ENCODE measurements around the gene IFNL1. TPM values are rescaled to one million over a fixed set of nuclear protein-coding genes. Genes with fewer than 3 reads are reported as not detected.

Gene IFNL1
- total RNA-seq, 2 experiments from 2014 or later: not detected

GRCh38 chr19:39251846-39252245 lies 44.4 kb upstream of the IFNL1 start:
- H3K4me2 ChIP-seq (ENCODE audit: low read length): no peak overlapping the region

GRCh38 chr19:39252458-39252857 lies 43.7 kb upstream of the IFNL1 start:
- no peaks in the 10 kb centered on the region for H3K4me1 ChIP-seq (ENCODE audit: insufficient read depth, low read length, poor library complexity, severe bottlenecking)
- H3K4me3 ChIP-seq (ENCODE audit: low read depth, low read length, poor library complexity, severe bottlenecking): no peak overlapping the region
- no peak overlapping the region for H2AFZ ChIP-seq (ENCODE audit: low read length)
- no peaks in the 10 kb centered on the region for H3K36me3 ChIP-seq (ENCODE audit: insufficient read depth, low read length)
- no peak overlapping the region for H3K27ac ChIP-seq (ENCODE audit: low read depth, low read length, poor library complexity, severe bottlenecking)
- no peaks in the 10 kb centered on the region for H4K20me1 ChIP-seq (ENCODE audit: insufficient read depth, low read length)
- H3K79me2 ChIP-seq (ENCODE audit: insufficient read depth, low read depth, low read length): no peaks in the 10 kb centered on the region
- H3K9me2 ChIP-seq (ENCODE audit: insufficient read depth, low read length): no peaks in the 10 kb centered on the region
- DNase-seq (ENCODE audit: low spot score): no peak
- no peak overlapping the region for H3K4me2 ChIP-seq (ENCODE audit: low read length)
- TF ChIP-seq CTCF (conservative IDR thresholded peaks at IDR 0.05; ENCODE audit: low read length) (no peak), EZH2phosphoT487 (IDR thresholded peaks at IDR 0.05; ENCODE audit: borderline replicate concordance, low read depth, low read length) (no peak)
- no peaks in the 10 kb centered on the region for H3K9me3 ChIP-seq (ENCODE audit: low read length)
- ChIA-PET POLR2A (no interaction called here), CTCF (ENCODE audit: unreplicated experiment) (no interaction called here)
- intact Hi-C loops (cut with micrococcal nuclease; ENCODE audit: unreplicated experiment): no loop called here
- no TSS peak for BruUV-seq (replicated peaks)

More at GRCh38 chr19:39251846-39252245, 44.4 kb upstream of the IFNL1 start:
- Histone ChIP-seq H3K27ac (ENCODE audit: low read depth, low read length, poor library complexity, severe bottlenecking) (no peak overlapping the region), H3K9me3 (ENCODE audit: low read length) (no peaks in the 10 kb centered on the region), H2AFZ (ENCODE audit: low read length) (peak overlapping the region; percentile 23; the same call in 1 of the 2 replicates), H3K79me2 (ENCODE audit: insufficient read depth, low read depth, low read length) (no peaks in the 10 kb centered on the region), H4K20me1 (ENCODE audit: insufficient read depth, low read length) (no peaks in the 10 kb centered on the region), H3K9me2 (ENCODE audit: insufficient read depth, low read length) (no peaks in the 10 kb centered on the region), H3K4me1 (ENCODE audit: insufficient read depth, low read length, poor library complexity, severe bottlenecking) (no peaks in the 10 kb centered on the region), H3K36me3 (ENCODE audit: insufficient read depth, low read length) (no peaks in the 10 kb centered on the region), H3K4me3 (ENCODE audit: low read depth, low read length, poor library complexity, severe bottlenecking) (no peak overlapping the region)
- intact Hi-C loops (cut with micrococcal nuclease; ENCODE audit: unreplicated experiment): no loop called here
- DNase-seq (ENCODE audit: low spot score): no peak
- CTCF ChIA-PET (ENCODE audit: unreplicated experiment): no interaction called here
- no TSS peak for BruUV-seq (replicated peaks)
- no peak for TF ChIP-seq CTCF (conservative IDR thresholded peaks at IDR 0.05; ENCODE audit: low read length)
- no peak for TF ChIP-seq EZH2phosphoT487 (IDR thresholded peaks at IDR 0.05; ENCODE audit: borderline replicate concordance, low read depth, low read length)
- POLR2A ChIA-PET: interaction anchor here (0.6 kb wide), 1 partner anchor 277 kb away, joined by 4 read pairs; no protein-coding TSS in a partner anchor

GRCh38 chr19:39253374-39254149 lies 42.6 kb upstream of the IFNL1 start:
- Histone ChIP-seq H3K9me2 (ENCODE audit: insufficient read depth, low read length) (no peaks in the 10 kb centered on the region), H3K27ac (ENCODE audit: low read depth, low read length, poor library complexity, severe bottlenecking) (no peak overlapping the region), H3K9me3 (ENCODE audit: low read length) (no peaks in the 10 kb centered on the region), H3K79me2 (ENCODE audit: insufficient read depth, low read depth, low read length) (no peaks in the 10 kb centered on the region), H3K4me2 (ENCODE audit: low read length) (no peak overlapping the region), H3K4me3 (ENCODE audit: low read depth, low read length, poor library complexity, severe bottlenecking) (no peak overlapping the region), H3K4me1 (ENCODE audit: insufficient read depth, low read length, poor library complexity, severe bottlenecking) (no peaks in the 10 kb centered on the region), H4K20me1 (ENCODE audit: insufficient read depth, low read length) (no peaks in the 10 kb centered on the region), H3K36me3 (ENCODE audit: insufficient read depth, low read length) (no peaks in the 10 kb centered on the region), H2AFZ (ENCODE audit: low read length) (no peak overlapping the region)
- intact Hi-C loops (cut with micrococcal nuclease; ENCODE audit: unreplicated experiment): no loop called here
- ChIA-PET CTCF (ENCODE audit: unreplicated experiment) (no interaction called here), POLR2A (no interaction called here)
- BruUV-seq (replicated peaks): no TSS peak
- DNase-seq (ENCODE audit: low spot score): no peak
- no peak for TF ChIP-seq CTCF (conservative IDR thresholded peaks at IDR 0.05; ENCODE audit: low read length)
